ENCODE results near the gene IMP4.

GRCh38 chr2:130336877-130337734, 5.6 kb upstream of the IMP4 start:
- TF ChIP-seq CTCF (conservative IDR thresholded peaks at IDR 0.05), result no peak; the same call in 1 of the 2 replicates
- no peak for TF ChIP-seq ZFX (IDR thresholded peaks at IDR 0.05)

Measured in C4-2B (cell line).